Activated T-helper 17 cell treated with anti-CD3 and anti-CD28 coated beads, Interleukin-2, amount 50 U/mL, for 72 hours (primary cell): ENCODE data around the gene TMEM150C. TPM values are rescaled to one million over a fixed set of nuclear protein-coding genes. Genes with fewer than 3 reads are reported as not detected.
A peak's percentile ranks its signal among the peaks of the same experiment; 100 is the strongest.
"Not testable (repeated sequence)": the region's sequence is repeated elsewhere in the genome, so short reads cannot be mapped to it uniquely, and the experiment has no call there.

ENCODE experiments used
- ATAC-seq: fragments of 150-1000 bp; cut with Tn5 transposase; replicated peaks from 2 replicates; pipeline ENCODE4 v1.10.0; 2021; ENCODE audit warnings: mild to moderate bottlenecking, moderate library complexity
- H3K27ac Mint-ChIP-seq: one replicate; pipeline ENCODE4 v1.8.0; 2022; ENCODE audit warnings: mixed read lengths
- H3K27me3 Mint-ChIP-seq: one replicate; pipeline ENCODE4 v1.8.0; 2022; ENCODE audit warnings: mixed read lengths
- H3K36me3 Mint-ChIP-seq: one replicate; pipeline ENCODE4 v1.8.0; 2022; ENCODE audit warnings: low read depth, mild to moderate bottlenecking, mixed read lengths
- H3K4me1 Mint-ChIP-seq: one replicate; pipeline ENCODE4 v1.8.0; 2022; ENCODE audit warnings: mixed read lengths
- H3K4me3 Mint-ChIP-seq: one replicate; pipeline ENCODE4 v1.8.0; 2022; ENCODE audit warnings: mild to moderate bottlenecking, mixed read lengths
- H3K9me3 Mint-ChIP-seq: one replicate; pipeline ENCODE4 v1.8.0; 2022; ENCODE audit warnings: mixed read lengths
- total RNA-seq, 2 donors: library from RNA; stranded (reverse); gene quantifications; one replicate each; pipeline ENCODE4 v1.2.3, GENCODE V29; 2022

TMEM150C gene
- total RNA-seq, 2 donors from 2014 or later, result not detected

GRCh38 chr4:82484996-82485783 lies 76.6 kb downstream of the TMEM150C start:
- H3K27me3 Mint-ChIP-seq, result no peaks in the 10 kb centered on the region

GRCh38 chr4:82482387-82482786 lies 79.4 kb downstream of the TMEM150C start:
- no peaks in the 10 kb centered on the region for H3K4me1 Mint-ChIP-seq
- no peaks in the 10 kb centered on the region for H3K36me3 Mint-ChIP-seq
- no peak overlapping the region for H3K27ac Mint-ChIP-seq
- H3K9me3 Mint-ChIP-seq, result no peaks in the 10 kb centered on the region
- no peak overlapping the region for H3K4me3 Mint-ChIP-seq
- ATAC-seq, result no peak
- no peaks in the 10 kb centered on the region for H3K27me3 Mint-ChIP-seq

More at GRCh38 chr4:82484996-82485783, 76.6 kb downstream of the TMEM150C start:
- Mint-ChIP-seq H3K36me3 (no peaks in the 10 kb centered on the region), H3K27ac (no peak overlapping the region), H3K4me3 (no peak overlapping the region), H3K4me1 (no peaks in the 10 kb centered on the region), H3K9me3 (no peaks in the 10 kb centered on the region)
- ATAC-seq, result no peak

DNA sequence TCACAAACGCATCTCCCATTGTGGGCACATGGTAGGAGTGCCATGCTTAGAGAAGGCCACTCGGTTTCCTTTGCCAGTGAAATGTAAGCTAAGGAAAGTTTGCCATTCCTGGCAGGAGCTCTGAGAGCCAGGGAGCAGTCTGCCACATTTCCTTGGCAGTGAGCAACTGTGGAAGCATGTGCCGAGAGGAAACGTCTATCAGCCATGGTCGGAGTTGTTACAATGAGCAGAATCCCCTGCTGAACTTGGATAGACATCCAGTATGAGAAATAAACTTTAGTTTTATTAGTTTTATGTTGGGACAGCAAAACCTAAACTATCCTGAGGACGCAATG lies 80.3 kb downstream of the TMEM150C start:
- Mint-ChIP-seq H3K27me3 (no peaks in the 10 kb centered on the region), H3K4me1 (no peaks in the 10 kb centered on the region), H3K36me3 (no peaks in the 10 kb centered on the region), H3K27ac (no peak overlapping the region), H3K9me3 (no peaks in the 10 kb centered on the region), H3K4me3 (no peak overlapping the region)
- ATAC-seq, result no peak

- ATAC-seq, result no peak
- Mint-ChIP-seq H3K27ac (no peak overlapping the region), H3K27me3 (no peaks in the 10 kb centered on the region), H3K9me3 (no peaks in the 10 kb centered on the region), H3K36me3 (no peaks in the 10 kb centered on the region), H3K4me1 (no peaks in the 10 kb centered on the region), H3K4me3 (no peak overlapping the region)
Observed at GRCh38 chr4:82480771-82481505, 80.8 kb downstream of the TMEM150C start.

DNA sequence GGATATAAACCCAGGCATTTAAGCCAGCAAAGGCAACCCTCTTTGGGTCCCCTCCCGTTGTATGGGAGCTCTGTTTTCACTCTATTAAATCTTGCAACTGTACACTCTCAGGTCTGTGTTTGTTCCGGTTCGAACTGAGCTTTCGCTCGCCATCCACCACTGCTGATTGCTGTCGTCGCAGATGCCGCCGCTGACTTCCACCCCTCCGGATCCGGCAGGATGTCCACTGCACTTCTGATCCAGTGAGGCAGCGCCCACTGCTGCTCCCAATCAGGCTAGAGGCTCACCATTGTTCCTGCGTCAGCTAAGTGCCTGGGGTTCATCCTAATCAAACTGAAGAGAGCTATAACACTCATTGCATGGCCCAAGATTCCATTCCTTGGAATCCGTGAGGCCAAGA lies 82.2 kb downstream of the TMEM150C start:
- no peaks in the 10 kb centered on the region for H3K36me3 Mint-ChIP-seq
- H3K4me1 Mint-ChIP-seq, result peaks cover 4% of the 10 kb centered on the region
- no peak overlapping the region for H3K27ac Mint-ChIP-seq
- H3K9me3 Mint-ChIP-seq, result no peaks in the 10 kb centered on the region
- H3K27me3 Mint-ChIP-seq, result no peaks in the 10 kb centered on the region
- no peak for ATAC-seq
- no peak overlapping the region for H3K4me3 Mint-ChIP-seq

GRCh38 chr4:82477469-82477868 lies 84.3 kb downstream of the TMEM150C start:
- H3K9me3 Mint-ChIP-seq, H3K4me1 Mint-ChIP-seq, H3K27ac Mint-ChIP-seq, H3K27me3 Mint-ChIP-seq, H3K4me3 Mint-ChIP-seq, ATAC-seq, H3K36me3 Mint-ChIP-seq: not testable (repeated sequence)

- not testable (repeated sequence) for H3K27ac Mint-ChIP-seq
Observed at GRCh38 chr4:82475931-82476330, 85.9 kb downstream of the TMEM150C start.

DNA sequence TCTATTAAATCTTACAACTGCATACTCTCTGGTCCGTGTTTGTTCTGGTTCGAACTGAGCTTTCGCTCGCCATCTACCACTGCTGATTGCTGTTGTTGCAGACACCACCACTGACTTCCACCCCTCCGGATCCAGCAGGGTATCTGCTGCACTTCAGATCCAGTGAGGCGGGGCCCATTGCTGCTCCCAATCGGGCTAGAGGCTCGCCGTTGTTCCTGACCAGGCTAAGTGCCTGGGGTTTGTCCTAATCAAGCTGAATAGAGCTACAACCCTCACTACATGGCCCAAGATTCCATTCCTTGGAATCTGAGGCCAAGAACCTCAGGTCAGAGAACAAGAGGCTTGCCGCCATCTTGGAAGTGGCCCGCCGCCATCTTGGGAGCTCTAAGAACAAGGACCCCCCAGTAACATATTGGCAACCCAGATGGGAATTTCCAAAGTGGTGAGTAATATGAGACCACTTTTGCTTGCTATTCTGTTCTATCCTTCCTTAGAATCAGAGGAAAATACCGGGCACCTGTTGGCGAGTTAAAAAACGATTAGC lies 88.1 kb downstream of the TMEM150C start:
- no peak for ATAC-seq
- no peaks in the 10 kb centered on the region for H3K36me3 Mint-ChIP-seq
- H3K27ac Mint-ChIP-seq, result no peak overlapping the region
- no peaks in the 10 kb centered on the region for H3K27me3 Mint-ChIP-seq
- H3K4me1 Mint-ChIP-seq, result peaks cover 4% of the 10 kb centered on the region
- H3K9me3 Mint-ChIP-seq, result no peaks in the 10 kb centered on the region
- H3K4me3 Mint-ChIP-seq, result no peak overlapping the region

More at GRCh38 chr4:82475931-82476330, 85.9 kb downstream of the TMEM150C start:
- not testable (repeated sequence) for H3K4me3 Mint-ChIP-seq, H3K4me1 Mint-ChIP-seq, H3K27me3 Mint-ChIP-seq, H3K9me3 Mint-ChIP-seq, ATAC-seq, H3K36me3 Mint-ChIP-seq

DNA sequence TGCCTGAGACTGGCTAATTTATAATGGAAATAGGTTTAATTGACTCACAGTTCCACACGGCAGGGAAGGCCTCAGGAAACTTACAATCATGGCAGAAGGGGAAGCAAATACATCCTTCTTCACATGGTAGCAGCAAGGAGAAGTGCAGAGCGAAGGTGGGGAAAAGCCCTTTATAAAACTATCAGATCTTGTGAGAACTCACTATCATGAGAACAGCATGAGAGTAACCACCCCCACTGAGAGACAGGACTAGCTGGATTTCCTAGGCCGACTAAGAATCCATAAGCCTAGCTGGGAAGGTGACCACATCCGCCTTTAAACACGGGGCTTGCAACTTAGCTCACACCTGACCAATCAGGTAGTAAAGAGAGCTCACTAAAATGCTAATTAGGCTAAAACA lies 88.7 kb downstream of the TMEM150C start:
- not testable (repeated sequence) for H3K27me3 Mint-ChIP-seq, H3K4me1 Mint-ChIP-seq, H3K4me3 Mint-ChIP-seq, H3K36me3 Mint-ChIP-seq, ATAC-seq, H3K9me3 Mint-ChIP-seq
- peak overlapping the region; percentile 51 for H3K27ac Mint-ChIP-seq

DNA sequence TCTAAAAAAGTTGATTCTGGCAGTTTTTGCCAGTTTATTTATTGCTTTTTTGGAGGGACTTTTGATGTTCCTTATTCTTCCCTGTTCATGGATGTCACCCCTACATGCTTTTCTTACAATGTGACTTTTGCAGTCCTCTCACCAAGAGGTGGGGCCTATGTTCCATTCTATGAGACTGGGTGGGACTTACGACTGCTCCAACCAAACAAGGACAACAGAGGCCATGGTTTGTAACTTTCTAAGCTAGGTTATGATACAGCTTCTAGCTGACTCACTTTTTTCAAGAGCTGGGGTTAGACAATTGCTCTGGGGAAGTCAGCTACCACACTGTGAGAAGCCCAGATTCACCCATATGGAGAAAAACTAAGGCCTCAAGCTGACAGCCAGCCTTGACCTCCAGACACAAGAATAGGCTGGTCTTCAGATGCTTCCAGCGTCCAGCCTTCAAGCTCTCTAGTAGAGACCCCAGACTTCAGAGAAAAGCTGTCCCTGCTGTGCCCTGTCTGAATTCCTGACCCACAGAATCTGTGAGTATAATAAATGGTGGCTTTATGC lies 91.9 kb downstream of the TMEM150C start:
- Mint-ChIP-seq H3K4me1 (peaks cover under 1% of the 10 kb centered on the region), H3K27ac (no peak overlapping the region), H3K4me3 (no peak overlapping the region), H3K36me3 (peaks cover 17% of the 10 kb centered on the region), H3K9me3 (no peaks in the 10 kb centered on the region), H3K27me3 (no peaks in the 10 kb centered on the region)
- peak; percentile 35 for ATAC-seq

- Mint-ChIP-seq H3K9me3 (no peaks in the 10 kb centered on the region), H3K27me3 (no peaks in the 10 kb centered on the region), H3K4me3 (no peak overlapping the region), H3K27ac (no peak overlapping the region), H3K36me3 (peaks cover 37% of the 10 kb centered on the region), H3K4me1 (peaks cover 5% of the 10 kb centered on the region)
- ATAC-seq, result no peak
Observed at GRCh38 chr4:82467471-82467870, 94.3 kb downstream of the TMEM150C start.

DNA sequence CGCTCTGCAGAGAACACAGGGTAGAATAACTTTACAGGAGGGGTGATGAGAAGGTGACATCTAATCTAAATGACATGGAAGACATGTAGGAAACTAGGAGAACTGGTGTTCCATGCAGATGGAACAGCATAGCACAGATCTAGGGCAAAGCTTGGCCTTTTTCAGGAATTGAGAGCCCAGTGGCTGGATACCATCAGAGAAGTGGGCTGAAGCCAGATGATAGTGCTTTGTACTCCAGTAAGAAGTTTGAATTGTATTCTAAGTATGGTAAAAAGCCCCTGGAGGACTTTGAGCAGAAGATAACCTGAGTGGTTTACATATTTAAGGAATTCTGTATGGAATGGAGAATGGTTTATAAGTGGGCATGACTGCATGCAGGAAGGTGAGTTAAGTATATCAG lies 98.6 kb downstream of the TMEM150C start:
- H3K4me1 Mint-ChIP-seq, result peaks cover 5% of the 10 kb centered on the region
- peaks cover 77% of the 10 kb centered on the region for H3K36me3 Mint-ChIP-seq
- ATAC-seq, result no peak
- H3K4me3 Mint-ChIP-seq, result no peak overlapping the region
- H3K27me3 Mint-ChIP-seq, result no peaks in the 10 kb centered on the region
- H3K27ac Mint-ChIP-seq, result peak overlapping the region; percentile 0
- H3K9me3 Mint-ChIP-seq, result no peaks in the 10 kb centered on the region

GRCh38 chr4:82462415-82462831 lies 99.4 kb downstream of the TMEM150C start:
- Mint-ChIP-seq H3K36me3 (peaks cover 83% of the 10 kb centered on the region), H3K27ac (no peak overlapping the region), H3K4me3 (no peak overlapping the region), H3K9me3 (no peaks in the 10 kb centered on the region), H3K27me3 (no peaks in the 10 kb centered on the region), H3K4me1 (peaks cover 5% of the 10 kb centered on the region)
- ATAC-seq, result peak; percentile 84

GRCh38 chr4:82461710-82462109 lies 100.1 kb downstream of the TMEM150C start:
- peaks cover 90% of the 10 kb centered on the region for H3K36me3 Mint-ChIP-seq
- no peak for ATAC-seq
- no peaks in the 10 kb centered on the region for H3K27me3 Mint-ChIP-seq
- H3K9me3 Mint-ChIP-seq, result no peaks in the 10 kb centered on the region
- H3K4me1 Mint-ChIP-seq, result peaks cover 5% of the 10 kb centered on the region
- H3K4me3 Mint-ChIP-seq, result no peak overlapping the region
- peak overlapping the region; percentile 25 for H3K27ac Mint-ChIP-seq

DNA sequence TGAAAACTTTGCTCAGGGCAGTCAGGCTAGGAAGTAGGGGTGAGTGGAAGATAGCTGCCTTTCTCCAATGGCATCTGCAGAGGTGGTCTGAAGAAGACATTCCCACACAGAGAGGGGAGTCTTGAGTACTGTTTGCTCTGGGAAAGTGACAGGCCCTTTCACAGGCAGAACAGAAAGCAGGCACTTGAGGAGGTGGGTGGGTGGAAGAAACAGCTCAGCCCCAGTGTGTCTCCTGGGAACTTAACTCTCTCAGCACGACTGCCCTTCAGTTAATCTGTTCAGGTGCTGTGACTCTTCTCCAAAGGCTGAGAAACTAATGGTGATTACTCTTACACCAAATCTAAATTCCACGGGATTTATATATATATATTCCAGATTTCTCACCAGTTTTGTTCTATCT lies 103.1 kb downstream of the TMEM150C start:
- Mint-ChIP-seq H3K9me3 (no peaks in the 10 kb centered on the region), H3K27ac (peak overlapping the region; percentile 70)

More for the DNA sequence above, 103.1 kb downstream of the TMEM150C start:
- ATAC-seq, result no peak
- no peak overlapping the region for H3K4me3 Mint-ChIP-seq
- H3K27me3 Mint-ChIP-seq, result no peaks in the 10 kb centered on the region
- peaks cover 100% of the 10 kb centered on the region for H3K36me3 Mint-ChIP-seq
- H3K4me1 Mint-ChIP-seq, result peaks cover 5% of the 10 kb centered on the region
